Gastrocnemius medialis (tissue), 4 donors: ENCODE data around the gene NEO1.

Source experiments
- POLR2A ChIP-seq, 2 donors: fragments of 450-650 bp; IDR thresholded peaks; one replicate each; pipeline ENCODE4 v1.6.1; 2017; ENCODE audit warnings: antibody characterized with exemption in 2 of 2, mild to moderate bottlenecking in 2 of 2, moderate library complexity in 2 of 2
- TF ChIP-seq, protein P1 (sequence below), 5 experiments: fragments of 450-650 bp in 3 of 5; fragments of 200-600 bp in 2 of 5; sonication (generic) in 2 of 5; IDR thresholded peaks in 4 of 5; conservative IDR thresholded peaks in 1 of 5; 1 replicate in 4 of 5; 2 replicates in 1 of 5; pipeline ENCODE4 v1.5.1; 2016 to 2019; ENCODE audit warnings: antibody characterized with exemption in 5 of 5, mild to moderate bottlenecking in 3 of 5, moderate library complexity in 3 of 5

DNA sequence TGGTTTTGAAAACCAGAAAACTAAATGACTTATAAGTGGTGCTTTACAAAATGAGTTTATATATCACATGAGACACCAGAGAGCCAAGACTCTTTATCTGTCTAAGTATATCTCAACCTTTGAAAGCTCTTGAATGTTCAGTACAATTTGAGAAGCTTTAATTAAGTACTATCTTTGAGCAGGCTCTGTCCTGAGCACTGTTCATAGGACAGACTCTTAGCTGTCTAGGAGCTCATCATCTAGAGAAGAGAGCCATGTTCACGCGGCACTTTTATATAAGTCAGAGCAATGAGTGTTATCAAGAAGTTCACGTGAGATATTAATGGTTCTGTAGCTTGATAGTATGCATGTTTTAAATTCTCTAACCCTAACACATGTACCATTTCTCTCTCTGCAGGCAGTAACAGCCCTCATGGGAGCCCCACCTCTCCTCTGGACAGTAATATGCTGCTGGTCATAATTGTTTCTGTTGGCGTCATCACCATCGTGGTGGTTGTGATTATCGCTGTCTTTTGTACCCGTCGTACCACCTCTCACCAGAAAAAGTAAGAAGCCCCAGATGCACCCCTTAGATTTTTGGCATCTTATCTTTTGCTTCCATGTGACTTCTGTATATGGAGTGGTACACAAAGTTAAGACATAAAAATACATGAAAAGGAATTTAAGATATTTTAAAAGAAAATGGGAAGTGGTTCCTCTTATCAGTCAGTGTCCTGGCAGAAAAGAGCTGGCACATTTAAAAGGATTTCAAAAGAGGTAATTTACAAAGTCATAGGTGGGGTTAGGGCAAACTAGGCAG, 230.5 kb downstream of the NEO1 start:
- TF ChIP-seq, protein P1, sequence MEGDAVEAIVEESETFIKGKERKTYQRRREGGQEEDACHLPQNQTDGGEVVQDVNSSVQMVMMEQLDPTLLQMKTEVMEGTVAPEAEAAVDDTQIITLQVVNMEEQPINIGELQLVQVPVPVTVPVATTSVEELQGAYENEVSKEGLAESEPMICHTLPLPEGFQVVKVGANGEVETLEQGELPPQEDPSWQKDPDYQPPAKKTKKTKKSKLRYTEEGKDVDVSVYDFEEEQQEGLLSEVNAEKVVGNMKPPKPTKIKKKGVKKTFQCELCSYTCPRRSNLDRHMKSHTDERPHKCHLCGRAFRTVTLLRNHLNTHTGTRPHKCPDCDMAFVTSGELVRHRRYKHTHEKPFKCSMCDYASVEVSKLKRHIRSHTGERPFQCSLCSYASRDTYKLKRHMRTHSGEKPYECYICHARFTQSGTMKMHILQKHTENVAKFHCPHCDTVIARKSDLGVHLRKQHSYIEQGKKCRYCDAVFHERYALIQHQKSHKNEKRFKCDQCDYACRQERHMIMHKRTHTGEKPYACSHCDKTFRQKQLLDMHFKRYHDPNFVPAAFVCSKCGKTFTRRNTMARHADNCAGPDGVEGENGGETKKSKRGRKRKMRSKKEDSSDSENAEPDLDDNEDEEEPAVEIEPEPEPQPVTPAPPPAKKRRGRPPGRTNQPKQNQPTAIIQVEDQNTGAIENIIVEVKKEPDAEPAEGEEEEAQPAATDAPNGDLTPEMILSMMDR (IDR thresholded peaks at IDR 0.05 in 4 of 5, conservative IDR thresholded peaks at IDR 0.05 in 1 of 5): no peak
- no peak for TF ChIP-seq POLR2A (IDR thresholded peaks at IDR 0.05)
